Retinal pigment epithelial cell (primary cell): ENCODE results near the gene ARPC5L.

Experiments
- DNase-seq: peaks from one replicate; pipeline ENCODE4 v3.0.0-alpha.2; 2010; ENCODE audit warnings: low read depth
- H3K4me3 ChIP-seq: 2 replicates; pipeline ENCODE4 v1.5.1; 2011; ENCODE audit warnings: mild to moderate bottlenecking, low read length, control low read depth, moderate library complexity
- TF ChIP-seq, protein P1 (sequence below): conservative IDR thresholded peaks from 2 replicates; pipeline ENCODE4 v1.5.1; 2011; ENCODE audit warnings: low read depth, low read length, control low read depth, inconsistent platforms

The ARPC5L gene

DNA sequence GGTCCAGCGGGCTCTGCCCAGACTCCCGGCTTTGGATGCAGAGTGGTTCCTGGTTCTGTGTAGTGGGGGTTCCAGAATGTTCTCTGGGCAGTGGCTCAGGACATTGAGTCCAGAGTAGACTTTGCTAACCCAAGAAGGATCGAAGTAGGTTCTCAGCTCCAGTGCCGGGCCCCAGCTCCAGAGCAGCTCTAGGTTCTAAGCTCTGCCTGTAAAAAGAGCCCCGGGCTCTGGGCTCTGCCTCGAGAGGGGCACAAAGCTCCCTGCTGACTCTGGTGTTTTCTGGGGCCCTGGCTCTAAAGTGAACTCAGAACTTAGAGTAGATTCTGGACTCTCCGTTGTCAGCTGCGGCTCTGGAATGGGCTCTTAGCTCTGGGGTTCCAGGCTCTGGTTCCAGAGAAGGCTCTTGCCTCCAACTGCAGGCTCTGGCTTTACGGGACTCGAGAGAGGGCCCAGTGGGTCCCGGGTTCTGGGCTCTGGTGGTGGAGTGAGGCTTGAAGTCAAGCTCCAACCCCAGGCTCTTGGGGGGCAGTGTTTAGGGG is 8.3 kb upstream of the ARPC5L start:
- TF ChIP-seq, protein P1, sequence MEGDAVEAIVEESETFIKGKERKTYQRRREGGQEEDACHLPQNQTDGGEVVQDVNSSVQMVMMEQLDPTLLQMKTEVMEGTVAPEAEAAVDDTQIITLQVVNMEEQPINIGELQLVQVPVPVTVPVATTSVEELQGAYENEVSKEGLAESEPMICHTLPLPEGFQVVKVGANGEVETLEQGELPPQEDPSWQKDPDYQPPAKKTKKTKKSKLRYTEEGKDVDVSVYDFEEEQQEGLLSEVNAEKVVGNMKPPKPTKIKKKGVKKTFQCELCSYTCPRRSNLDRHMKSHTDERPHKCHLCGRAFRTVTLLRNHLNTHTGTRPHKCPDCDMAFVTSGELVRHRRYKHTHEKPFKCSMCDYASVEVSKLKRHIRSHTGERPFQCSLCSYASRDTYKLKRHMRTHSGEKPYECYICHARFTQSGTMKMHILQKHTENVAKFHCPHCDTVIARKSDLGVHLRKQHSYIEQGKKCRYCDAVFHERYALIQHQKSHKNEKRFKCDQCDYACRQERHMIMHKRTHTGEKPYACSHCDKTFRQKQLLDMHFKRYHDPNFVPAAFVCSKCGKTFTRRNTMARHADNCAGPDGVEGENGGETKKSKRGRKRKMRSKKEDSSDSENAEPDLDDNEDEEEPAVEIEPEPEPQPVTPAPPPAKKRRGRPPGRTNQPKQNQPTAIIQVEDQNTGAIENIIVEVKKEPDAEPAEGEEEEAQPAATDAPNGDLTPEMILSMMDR: no peak
- H3K4me3 ChIP-seq: no peak overlapping the region
- DNase-seq: no peak

DNA sequence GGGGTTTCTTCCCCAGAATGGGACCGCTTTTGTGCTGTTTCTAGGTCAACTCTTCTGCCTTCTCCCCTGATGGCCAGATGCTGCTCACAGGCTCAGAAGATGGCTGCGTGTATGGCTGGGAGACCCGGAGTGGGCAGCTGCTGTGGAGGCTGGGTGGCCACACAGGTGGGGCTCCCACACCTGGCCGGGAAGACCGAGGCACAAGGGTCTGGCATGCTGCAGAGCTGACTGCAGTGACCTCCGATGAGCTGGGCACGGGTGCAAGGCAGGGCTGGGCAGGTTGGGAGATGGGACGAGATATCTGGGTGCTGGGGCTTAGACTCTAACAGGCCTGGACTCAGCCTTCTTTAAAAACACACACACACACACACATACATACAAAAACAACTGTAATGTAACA is 7.8 kb upstream of the ARPC5L start:
- DNase-seq: no peak

DNA sequence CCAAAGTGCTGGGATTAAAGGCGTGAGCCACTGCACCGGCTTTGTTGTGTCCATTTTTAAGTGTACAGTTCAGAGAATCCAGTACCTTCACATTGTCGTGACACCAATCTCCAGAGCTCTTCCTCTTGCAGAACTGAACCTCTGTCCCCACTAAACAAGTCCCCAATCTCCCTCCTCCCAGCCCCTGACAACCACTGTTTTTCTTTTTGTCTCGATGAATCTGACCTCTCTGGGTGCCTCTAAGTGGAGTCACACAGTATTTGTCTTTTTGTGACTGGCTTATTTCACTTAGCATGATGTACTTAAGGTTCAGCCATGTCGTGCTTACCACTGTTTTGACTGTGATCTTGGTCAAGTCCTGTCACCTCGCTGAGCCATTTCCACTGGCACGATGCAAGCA is 7.1 kb upstream of the ARPC5L start:
- DNase-seq: no peak

More for the DNA sequence above, 7.8 kb upstream of the ARPC5L start:
- TF ChIP-seq, protein P1: no peak
- H3K4me3 ChIP-seq: no peak overlapping the region

DNA sequence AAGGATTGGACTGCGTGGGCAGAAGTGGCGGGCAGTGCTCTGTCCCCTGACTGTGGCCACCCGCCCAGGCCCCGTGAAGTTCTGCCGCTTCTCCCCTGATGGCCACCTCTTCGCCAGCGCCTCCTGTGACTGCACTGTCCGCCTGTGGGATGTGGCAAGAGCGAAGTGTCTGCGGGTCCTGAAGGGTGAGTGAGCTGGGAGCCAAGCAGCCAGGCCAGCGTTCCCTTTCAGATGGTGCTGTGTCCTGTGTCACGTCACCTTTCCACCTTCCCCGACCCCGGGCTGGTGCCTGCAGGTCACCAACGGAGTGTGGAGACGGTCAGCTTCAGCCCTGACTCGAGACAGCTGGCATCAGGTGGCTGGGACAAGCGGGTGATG is 6.4 kb upstream of the ARPC5L start:
- DNase-seq: no peak
- TF ChIP-seq, protein P1: no peak
- no peak overlapping the region for H3K4me3 ChIP-seq

More for the DNA sequence above, 7.1 kb upstream of the ARPC5L start:
- no peak overlapping the region for H3K4me3 ChIP-seq
- TF ChIP-seq, protein P1: no peak

DNA sequence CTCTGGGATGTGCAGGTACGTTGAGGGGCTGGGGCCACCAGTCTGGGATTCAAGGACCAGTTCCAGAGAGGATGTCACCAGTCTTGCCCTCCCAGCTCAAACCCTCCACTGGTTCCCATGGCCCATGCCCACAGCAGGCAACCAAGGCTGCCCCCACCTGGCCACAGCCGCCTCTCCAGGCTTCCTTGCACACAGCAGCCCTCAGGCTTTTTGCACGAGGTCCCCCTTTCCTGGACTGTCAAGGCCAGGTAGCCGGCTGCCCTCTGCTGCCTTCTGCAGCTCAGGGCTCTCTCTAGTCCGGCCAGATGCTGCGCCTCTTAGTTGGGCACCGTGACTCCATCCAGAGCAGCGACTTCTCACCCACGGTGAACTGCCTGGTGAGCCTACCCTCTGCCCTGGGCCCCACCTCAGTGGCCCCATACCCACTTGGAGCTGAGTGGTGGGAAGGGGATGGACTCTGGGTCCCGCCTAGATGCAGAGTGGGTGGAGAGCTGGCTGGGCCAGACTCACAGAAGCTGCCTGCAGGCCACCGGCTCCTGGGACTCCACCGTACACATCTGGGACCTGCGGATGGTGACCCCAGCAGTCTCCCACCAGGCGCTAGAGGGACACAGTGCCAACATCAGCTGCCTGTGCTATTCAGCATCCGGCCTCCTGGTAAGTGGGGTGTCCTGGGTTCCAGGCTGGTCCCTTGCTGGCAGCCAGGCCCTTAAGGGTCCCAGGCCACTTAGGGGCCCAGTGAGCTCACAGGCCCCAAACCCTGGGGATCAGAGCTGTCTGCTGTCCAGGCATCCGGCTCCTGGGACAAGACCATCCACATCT is 5.8 kb upstream of the ARPC5L start:
- no peak for DNase-seq
- H3K4me3 ChIP-seq: no peak overlapping the region
- TF ChIP-seq, protein P1: peak; percentile 64

DNA sequence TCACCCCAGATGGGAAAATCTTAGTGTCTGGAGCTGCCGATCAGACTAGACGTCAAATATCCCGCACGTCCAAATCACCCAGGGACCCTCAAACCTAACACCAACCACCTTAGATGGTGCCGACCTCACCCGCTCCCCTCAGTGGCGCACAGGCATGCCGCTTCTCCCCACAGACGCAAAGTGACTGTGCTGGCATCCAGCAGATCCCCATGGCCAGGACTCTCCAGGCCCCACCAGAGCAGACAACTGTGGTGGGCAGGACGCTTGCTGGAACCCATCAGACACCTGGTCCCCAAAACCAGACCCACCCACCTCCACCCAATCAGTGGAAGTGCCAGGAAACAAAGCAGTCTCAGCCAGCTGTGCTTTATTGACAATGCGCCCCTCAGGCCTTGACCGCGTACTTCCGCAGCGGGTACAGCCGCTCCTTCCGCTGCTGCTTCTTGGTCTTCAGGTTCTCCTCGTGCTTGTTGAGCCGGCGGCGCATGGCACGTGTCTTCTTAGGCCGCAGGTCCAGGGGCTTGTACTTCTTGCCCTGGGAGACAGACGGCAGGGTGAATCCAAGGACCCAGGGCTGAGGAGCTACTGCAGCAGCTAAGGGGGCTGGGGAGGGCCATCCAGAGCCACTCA is 4.3 kb upstream of the ARPC5L start:
- DNase-seq: no peak
- TF ChIP-seq, protein P1: no peak
- no peak overlapping the region for H3K4me3 ChIP-seq
